ENCODE measurements around the gene SRSF1.

SRSF1 gene

DNA sequence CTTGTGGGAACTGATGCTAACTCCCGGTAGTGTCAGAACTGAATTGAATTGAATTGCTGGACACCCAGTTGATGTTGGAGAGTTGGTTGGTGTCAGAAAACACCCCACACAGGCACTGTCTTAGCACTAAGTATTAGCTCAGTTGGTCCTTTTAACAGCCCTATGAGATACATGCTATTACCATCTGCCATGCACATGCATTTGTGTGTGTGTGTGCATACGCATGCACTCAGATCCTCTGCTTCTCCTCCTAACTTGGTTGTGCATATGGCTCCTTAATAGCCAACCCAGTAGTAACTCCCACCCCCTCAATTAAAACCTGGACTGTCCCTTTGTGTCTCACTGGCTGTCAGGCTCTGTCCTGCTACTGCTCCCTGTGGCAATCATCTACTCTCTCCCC is 43.9 kb upstream of the SRSF1 start:
- H3K4me1 ChIP-seq (ENCODE audit: insufficient read depth, low read length, poor library complexity, severe bottlenecking), result no peaks in the 10 kb centered on the region
- H3K4me3 ChIP-seq (ENCODE audit: low read length, poor library complexity, severe bottlenecking), result no peak overlapping the region
- no peaks in the 10 kb centered on the region for H3K27me3 ChIP-seq (ENCODE audit: insufficient read depth, low read length, poor library complexity, severe bottlenecking)
- no peaks in the 10 kb centered on the region for H3K36me3 ChIP-seq (ENCODE audit: insufficient read depth, low read length)
- H3K9me3 ChIP-seq (ENCODE audit: insufficient read depth, low read depth, low read length), result no peaks in the 10 kb centered on the region
- no peaks in the 10 kb centered on the region for H4K20me1 ChIP-seq (ENCODE audit: insufficient read depth, low read length, poor library complexity, severe bottlenecking)
- no peak overlapping the region for H3K4me2 ChIP-seq (ENCODE audit: low read depth, low read length, poor library complexity, severe bottlenecking)
- H3K9ac ChIP-seq (ENCODE audit: low read depth, low read length, poor library complexity, severe bottlenecking), result no peak overlapping the region
- H3F3A ChIP-seq (ENCODE audit: low read depth), result no peaks in the 10 kb centered on the region
- no peak overlapping the region for H2AFZ ChIP-seq (ENCODE audit: low read length)
- H3K9me2 ChIP-seq (replicated peaks; ENCODE audit: low read depth, low read length), result no peaks in the 10 kb centered on the region
- no peaks in the 10 kb centered on the region for H3K79me2 ChIP-seq (ENCODE audit: insufficient read depth, low read length)
- TF ChIP-seq EZH2phosphoT487 (IDR thresholded peaks at IDR 0.05; ENCODE audit: borderline replicate concordance), result no peak
- TF ChIP-seq, protein P1, sequence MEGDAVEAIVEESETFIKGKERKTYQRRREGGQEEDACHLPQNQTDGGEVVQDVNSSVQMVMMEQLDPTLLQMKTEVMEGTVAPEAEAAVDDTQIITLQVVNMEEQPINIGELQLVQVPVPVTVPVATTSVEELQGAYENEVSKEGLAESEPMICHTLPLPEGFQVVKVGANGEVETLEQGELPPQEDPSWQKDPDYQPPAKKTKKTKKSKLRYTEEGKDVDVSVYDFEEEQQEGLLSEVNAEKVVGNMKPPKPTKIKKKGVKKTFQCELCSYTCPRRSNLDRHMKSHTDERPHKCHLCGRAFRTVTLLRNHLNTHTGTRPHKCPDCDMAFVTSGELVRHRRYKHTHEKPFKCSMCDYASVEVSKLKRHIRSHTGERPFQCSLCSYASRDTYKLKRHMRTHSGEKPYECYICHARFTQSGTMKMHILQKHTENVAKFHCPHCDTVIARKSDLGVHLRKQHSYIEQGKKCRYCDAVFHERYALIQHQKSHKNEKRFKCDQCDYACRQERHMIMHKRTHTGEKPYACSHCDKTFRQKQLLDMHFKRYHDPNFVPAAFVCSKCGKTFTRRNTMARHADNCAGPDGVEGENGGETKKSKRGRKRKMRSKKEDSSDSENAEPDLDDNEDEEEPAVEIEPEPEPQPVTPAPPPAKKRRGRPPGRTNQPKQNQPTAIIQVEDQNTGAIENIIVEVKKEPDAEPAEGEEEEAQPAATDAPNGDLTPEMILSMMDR (conservative IDR thresholded peaks at IDR 0.05; ENCODE audit: low read length), result no peak

DNA sequence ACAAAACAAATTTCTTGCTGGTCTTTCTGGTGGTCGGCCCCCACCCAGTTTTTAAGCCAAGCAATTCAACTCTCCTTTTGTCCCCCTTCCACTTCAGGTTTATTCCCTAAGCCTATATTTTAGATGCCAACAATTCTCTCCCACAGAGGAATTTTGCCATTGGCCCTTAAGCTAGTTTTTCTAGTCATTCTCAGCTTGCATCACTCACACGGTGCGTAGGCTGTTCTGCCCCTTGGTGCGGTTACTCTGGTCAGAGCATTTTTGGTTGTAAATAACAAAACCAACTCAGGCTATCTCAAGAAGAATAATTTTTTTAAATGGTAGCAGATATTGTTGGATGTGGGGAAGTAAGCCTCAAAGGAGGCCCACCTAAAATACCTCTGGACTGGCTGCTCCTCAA is 42.5 kb upstream of the SRSF1 start:
- Histone ChIP-seq H3K79me2 (ENCODE audit: insufficient read depth, low read length) (no peaks in the 10 kb centered on the region), H2AFZ (ENCODE audit: low read length) (no peak overlapping the region), H3K4me3 (ENCODE audit: low read length, poor library complexity, severe bottlenecking) (no peak overlapping the region), H3K9ac (ENCODE audit: low read depth, low read length, poor library complexity, severe bottlenecking) (no peak overlapping the region), H3K27me3 (ENCODE audit: insufficient read depth, low read length, poor library complexity, severe bottlenecking) (no peaks in the 10 kb centered on the region), H3K4me1 (ENCODE audit: insufficient read depth, low read length, poor library complexity, severe bottlenecking) (no peaks in the 10 kb centered on the region), H3F3A (ENCODE audit: low read depth) (no peaks in the 10 kb centered on the region), H3K9me2 (replicated peaks; ENCODE audit: low read depth, low read length) (no peaks in the 10 kb centered on the region), H3K36me3 (ENCODE audit: insufficient read depth, low read length) (no peaks in the 10 kb centered on the region), H3K9me3 (ENCODE audit: insufficient read depth, low read depth, low read length) (no peaks in the 10 kb centered on the region), H4K20me1 (ENCODE audit: insufficient read depth, low read length, poor library complexity, severe bottlenecking) (no peaks in the 10 kb centered on the region), H3K4me2 (ENCODE audit: low read depth, low read length, poor library complexity, severe bottlenecking) (no peak overlapping the region)
- no peak for TF ChIP-seq EZH2phosphoT487 (IDR thresholded peaks at IDR 0.05; ENCODE audit: borderline replicate concordance)
- TF ChIP-seq, protein P1 (conservative IDR thresholded peaks at IDR 0.05; ENCODE audit: low read length), result no peak

DNA sequence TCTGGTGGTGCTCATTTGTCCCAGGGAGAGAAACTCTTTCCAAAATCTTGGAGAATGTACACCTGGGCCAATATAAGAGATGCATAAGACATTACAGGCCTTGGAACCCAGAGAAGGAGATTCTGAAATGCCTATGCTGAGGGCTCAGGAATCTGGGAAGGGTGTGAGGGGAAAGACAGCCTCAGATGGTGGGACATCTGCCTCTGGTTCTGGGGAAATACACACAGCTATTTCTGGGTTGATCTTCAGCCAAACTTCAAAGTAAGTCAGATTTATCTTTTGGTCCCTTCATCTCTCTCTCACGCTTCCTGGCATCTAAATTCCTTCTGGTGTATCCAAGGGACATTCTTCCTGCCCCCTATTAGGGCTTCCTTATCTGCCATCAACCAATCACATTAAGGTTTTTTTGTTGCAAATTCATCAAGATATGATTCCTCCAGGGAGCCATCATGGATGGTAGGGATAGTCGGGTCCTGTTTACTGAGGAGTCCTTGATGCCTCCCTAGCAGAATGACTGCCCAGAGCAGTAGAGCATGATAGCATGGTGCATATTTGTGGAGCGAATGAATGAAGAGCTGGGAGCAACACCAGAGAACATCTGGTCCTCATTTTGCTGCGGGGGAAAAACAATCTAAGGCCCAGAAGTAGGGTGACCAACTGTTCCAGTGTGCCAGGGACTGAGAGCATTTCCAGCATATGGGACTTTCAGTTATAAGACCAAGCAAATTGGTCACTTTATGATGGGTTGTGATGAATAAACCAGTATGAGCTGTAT is 40.5 kb upstream of the SRSF1 start:
- TF ChIP-seq, protein P1 (conservative IDR thresholded peaks at IDR 0.05; ENCODE audit: low read length), result no peak
- no peak overlapping the region for H3K4me3 ChIP-seq (ENCODE audit: low read length, poor library complexity, severe bottlenecking)

More for the DNA sequence above, 40.5 kb upstream of the SRSF1 start:
- no peak overlapping the region for H2AFZ ChIP-seq (ENCODE audit: low read length)
- no peaks in the 10 kb centered on the region for H3K79me2 ChIP-seq (ENCODE audit: insufficient read depth, low read length)
- no peaks in the 10 kb centered on the region for H3K4me1 ChIP-seq (ENCODE audit: insufficient read depth, low read length, poor library complexity, severe bottlenecking)
- no peak overlapping the region for H3K9ac ChIP-seq (ENCODE audit: low read depth, low read length, poor library complexity, severe bottlenecking)
- H3K9me3 ChIP-seq (ENCODE audit: insufficient read depth, low read depth, low read length), result no peaks in the 10 kb centered on the region
- no peaks in the 10 kb centered on the region for H3K9me2 ChIP-seq (replicated peaks; ENCODE audit: low read depth, low read length)
- H3F3A ChIP-seq (ENCODE audit: low read depth), result no peaks in the 10 kb centered on the region
- no peaks in the 10 kb centered on the region for H4K20me1 ChIP-seq (ENCODE audit: insufficient read depth, low read length, poor library complexity, severe bottlenecking)
- no peaks in the 10 kb centered on the region for H3K36me3 ChIP-seq (ENCODE audit: insufficient read depth, low read length)
- H3K4me2 ChIP-seq (ENCODE audit: low read depth, low read length, poor library complexity, severe bottlenecking), result no peak overlapping the region
- peaks cover 3% of the 10 kb centered on the region for H3K27me3 ChIP-seq (ENCODE audit: insufficient read depth, low read length, poor library complexity, severe bottlenecking)
